MCF 10A (cell line): Measurements from ENCODE around the gene MAST2. TPM values are rescaled to one million over a fixed set of nuclear protein-coding genes. Genes with fewer than 3 reads are reported as not detected.

Source experiments
- BruUV-seq: library from RNA; stranded (reverse); fragments of 400-500 nt; replicated peaks from 2 replicates; lab custom pipeline; 2021; lab: Mats Ljungman, UMichigan
- CTCF ChIA-PET: fragments of 300-600 bp; sonication (Branson Sonifier 250); formaldehyde crosslinking; extraction: SDS; loops from one replicate; lab custom pipeline; 2021; ENCODE audit warnings: antibody characterized with exemption, inconsistent platforms; lab: Yijun Ruan, JAX
- POLR2A ChIA-PET: fragments of 300-600, 350-650 bp; sonication (Branson Sonifier 250); formaldehyde crosslinking; extraction: SDS; loops from one replicate; lab custom pipeline; 2020; ENCODE audit warnings: antibody characterized with exemption, inconsistent platforms; lab: Yijun Ruan, JAX
- DNase-seq: peaks from one replicate; pipeline ENCODE4 v3.0.0-alpha.2; 2018; ENCODE audit not compliant: unreplicated experiment
- H3K27ac Mint-ChIP-seq: one replicate; pipeline ENCODE4 v1.8.0; 2022; ENCODE audit warnings: mild to moderate bottlenecking, low read depth, mixed read lengths; ENCODE audit not compliant: unreplicated experiment
- H3K27me3 Mint-ChIP-seq: one replicate; pipeline ENCODE4 v1.8.0; 2022; ENCODE audit warnings: mixed read lengths; ENCODE audit not compliant: insufficient read depth, unreplicated experiment
- H3K36me3 Mint-ChIP-seq: one replicate; pipeline ENCODE4 v1.8.0; 2022; ENCODE audit warnings: mild to moderate bottlenecking, moderate library complexity, mixed read lengths; ENCODE audit not compliant: insufficient read depth, unreplicated experiment
- H3K4me1 Mint-ChIP-seq: one replicate; pipeline ENCODE4 v1.8.0; 2022; ENCODE audit warnings: mixed read lengths; ENCODE audit not compliant: insufficient read depth, unreplicated experiment
- H3K4me3 Mint-ChIP-seq: one replicate; pipeline ENCODE4 v1.8.0; 2022; ENCODE audit warnings: mild to moderate bottlenecking, moderate library complexity, mixed read lengths; ENCODE audit not compliant: unreplicated experiment
- H3K9me3 Mint-ChIP-seq: one replicate; pipeline ENCODE4 v1.8.0; 2022; ENCODE audit warnings: mixed read lengths; ENCODE audit not compliant: unreplicated experiment
- intact Hi-C: fragments of 100-400 bp; cut with micrococcal nuclease; formaldehyde crosslinking; loops from 2 replicates; pipeline ENCODE4 v1.14.1; 2022
- total RNA-seq: library from RNA; stranded (reverse); gene quantifications from 2 replicates; pipeline ENCODE4 v1.2.3, GENCODE V29; 2022
- TF ChIP-seq, protein P1 (sequence below): fragments of 200-600 bp; IDR thresholded peaks from one replicate; pipeline ENCODE4 v1.8.0; 2022; ENCODE audit warnings: antibody characterized with exemption, mild to moderate bottlenecking; ENCODE audit not compliant: unreplicated experiment

MAST2 gene
- total RNA-seq, 1 experiment from 2014 or later = 33.3 TPM

DNA sequence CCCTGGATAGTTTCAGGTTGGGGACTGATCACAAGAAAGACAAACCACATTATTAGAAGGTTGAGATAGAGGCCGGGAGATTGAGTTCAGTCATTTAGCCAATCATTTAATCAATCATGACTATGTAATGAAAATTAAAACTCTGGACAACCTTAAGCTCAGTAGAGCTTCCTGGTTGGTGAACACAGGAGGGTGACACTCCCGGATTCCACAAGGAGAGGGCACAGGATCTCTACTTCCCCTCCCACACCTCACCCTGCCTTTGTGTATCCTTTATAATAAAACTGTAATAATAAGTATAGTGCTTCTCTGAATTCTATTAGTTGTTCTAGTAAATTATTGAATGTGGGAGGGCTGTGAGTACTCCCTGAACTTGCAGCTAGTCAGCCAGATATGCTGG is 178.9 kb downstream of the MAST2 start:
- H3K27ac Mint-ChIP-seq = no peak overlapping the region
- BruUV-seq = no TSS peak
- POLR2A ChIA-PET = no interaction called here
- peaks cover 7% of the 10 kb centered on the region for H3K36me3 Mint-ChIP-seq
- CTCF ChIA-PET = interaction anchor here (0.7 to 1.0 kb wide), 2 partner anchors 10 to 295 kb away, joined by 3 read pairs; no protein-coding TSS in a partner anchor
- H3K27me3 Mint-ChIP-seq = no peaks in the 10 kb centered on the region
- peaks cover 9% of the 10 kb centered on the region for H3K4me1 Mint-ChIP-seq
- H3K9me3 Mint-ChIP-seq = no peaks in the 10 kb centered on the region
- DNase-seq = no peak
- TF ChIP-seq, protein P1, sequence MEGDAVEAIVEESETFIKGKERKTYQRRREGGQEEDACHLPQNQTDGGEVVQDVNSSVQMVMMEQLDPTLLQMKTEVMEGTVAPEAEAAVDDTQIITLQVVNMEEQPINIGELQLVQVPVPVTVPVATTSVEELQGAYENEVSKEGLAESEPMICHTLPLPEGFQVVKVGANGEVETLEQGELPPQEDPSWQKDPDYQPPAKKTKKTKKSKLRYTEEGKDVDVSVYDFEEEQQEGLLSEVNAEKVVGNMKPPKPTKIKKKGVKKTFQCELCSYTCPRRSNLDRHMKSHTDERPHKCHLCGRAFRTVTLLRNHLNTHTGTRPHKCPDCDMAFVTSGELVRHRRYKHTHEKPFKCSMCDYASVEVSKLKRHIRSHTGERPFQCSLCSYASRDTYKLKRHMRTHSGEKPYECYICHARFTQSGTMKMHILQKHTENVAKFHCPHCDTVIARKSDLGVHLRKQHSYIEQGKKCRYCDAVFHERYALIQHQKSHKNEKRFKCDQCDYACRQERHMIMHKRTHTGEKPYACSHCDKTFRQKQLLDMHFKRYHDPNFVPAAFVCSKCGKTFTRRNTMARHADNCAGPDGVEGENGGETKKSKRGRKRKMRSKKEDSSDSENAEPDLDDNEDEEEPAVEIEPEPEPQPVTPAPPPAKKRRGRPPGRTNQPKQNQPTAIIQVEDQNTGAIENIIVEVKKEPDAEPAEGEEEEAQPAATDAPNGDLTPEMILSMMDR = no peak
- intact Hi-C loops = no loop called here
- H3K4me3 Mint-ChIP-seq = no peak overlapping the region

DNA sequence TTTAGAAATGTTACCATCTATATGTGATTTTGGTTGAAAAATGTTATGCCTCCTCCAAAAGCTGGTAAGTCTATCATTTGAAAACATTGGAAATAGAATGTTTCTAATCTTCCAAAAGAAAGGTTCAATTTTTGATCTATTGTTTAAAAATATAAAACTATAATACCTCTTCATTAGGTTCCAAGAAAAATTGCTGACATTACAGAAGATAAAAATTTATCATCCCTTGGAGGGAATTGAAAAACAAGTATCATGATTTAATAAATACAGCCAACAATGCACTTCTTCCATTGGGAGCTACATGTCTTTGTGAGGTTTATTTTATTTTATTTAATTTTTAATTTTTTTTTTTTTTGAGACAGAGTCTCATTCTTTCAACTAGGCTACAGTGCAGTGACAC is 180.6 kb downstream of the MAST2 start:
- TF ChIP-seq, protein P1 = no peak
- no peak overlapping the region for H3K4me3 Mint-ChIP-seq
- no peaks in the 10 kb centered on the region for H3K27me3 Mint-ChIP-seq
- DNase-seq = no peak
- H3K4me1 Mint-ChIP-seq = peaks cover 3% of the 10 kb centered on the region
- no peaks in the 10 kb centered on the region for H3K9me3 Mint-ChIP-seq
- no TSS peak for BruUV-seq
- peaks cover 7% of the 10 kb centered on the region for H3K36me3 Mint-ChIP-seq
- no peak overlapping the region for H3K27ac Mint-ChIP-seq
- CTCF ChIA-PET = interaction anchor here (0.6 kb wide), 1 partner anchor 52 kb away, joined by 5 read pairs; no protein-coding TSS in a partner anchor
- intact Hi-C loops = no loop called here
- POLR2A ChIA-PET = interaction anchor here (0.6 to 1.2 kb wide), 2 partner anchors 9 to 39 kb away, joined by 3 read pairs; no protein-coding TSS in a partner anchor

DNA sequence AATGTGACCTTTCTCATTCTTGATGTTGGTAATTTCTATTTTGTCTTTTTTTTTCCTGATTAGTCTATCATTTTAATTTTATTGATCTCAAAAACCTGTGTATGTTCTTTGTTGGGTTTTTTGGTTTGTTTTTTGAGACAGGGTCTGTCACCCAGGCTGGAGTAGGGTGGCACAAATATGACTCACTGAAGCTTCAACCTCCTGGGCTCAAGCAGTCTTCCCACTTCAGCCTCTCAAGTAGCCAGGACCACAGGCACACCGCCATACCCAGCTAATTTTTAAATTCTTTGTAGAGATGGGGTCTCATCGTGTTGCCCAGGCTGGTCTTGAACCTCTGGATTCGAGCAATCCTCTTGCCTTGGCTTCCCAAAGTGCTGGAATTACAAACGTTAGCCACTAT is 183.8 kb downstream of the MAST2 start:
- intact Hi-C loops = no loop called here
- BruUV-seq = no TSS peak
- Mint-ChIP-seq H3K4me3 (no peak overlapping the region), H3K36me3 (no peaks in the 10 kb centered on the region), H3K27ac (no peak overlapping the region), H3K4me1 (no peaks in the 10 kb centered on the region), H3K27me3 (no peaks in the 10 kb centered on the region), H3K9me3 (peaks cover 7% of the 10 kb centered on the region)
- ChIA-PET CTCF (no interaction called here), POLR2A (no interaction called here)
- DNase-seq = no peak
- TF ChIP-seq, protein P1 = no peak

DNA sequence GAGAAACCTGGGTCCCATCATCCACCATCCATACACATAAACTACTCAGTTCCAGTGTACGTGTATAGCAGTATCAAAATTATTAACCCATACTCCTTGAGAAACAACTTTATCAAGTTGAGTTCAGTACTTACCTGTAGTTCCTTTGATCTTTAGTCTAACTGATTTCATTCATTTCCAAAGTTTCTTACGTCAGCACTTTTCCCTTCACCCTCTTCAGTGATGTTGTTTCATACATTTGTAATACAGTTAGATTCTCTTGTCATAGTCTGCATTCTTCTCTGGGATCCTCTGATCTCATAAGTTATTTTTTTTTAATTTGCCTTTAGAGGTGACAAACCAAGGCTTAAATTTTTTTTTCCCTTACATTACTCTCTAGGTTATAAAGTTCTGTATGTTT is 185.8 kb downstream of the MAST2 start:
- no peak for DNase-seq
- Mint-ChIP-seq H3K27ac (no peak overlapping the region), H3K9me3 (peaks cover 7% of the 10 kb centered on the region), H3K4me1 (no peaks in the 10 kb centered on the region), H3K36me3 (no peaks in the 10 kb centered on the region), H3K4me3 (no peak overlapping the region), H3K27me3 (no peaks in the 10 kb centered on the region)
- no TSS peak for BruUV-seq
- TF ChIP-seq, protein P1 = no peak
- intact Hi-C loops = no loop called here
- POLR2A ChIA-PET = interaction anchor here (0.6 kb wide), 1 partner anchor 14 kb away, joined by 3 read pairs; no protein-coding TSS in a partner anchor
- CTCF ChIA-PET = no interaction called here
